ENCODE measurements around the gene LY6G6C. TPM values are rescaled to one million over a fixed set of nuclear protein-coding genes. Genes with fewer than 3 reads are reported as not detected.
"Not testable (repeated sequence)": the region's sequence is repeated elsewhere in the genome, so short reads cannot be mapped to it uniquely, and the experiment has no call there.

Gene LY6G6C
- total RNA-seq, 2 experiments from 2014 or later, result not detected

DNA sequence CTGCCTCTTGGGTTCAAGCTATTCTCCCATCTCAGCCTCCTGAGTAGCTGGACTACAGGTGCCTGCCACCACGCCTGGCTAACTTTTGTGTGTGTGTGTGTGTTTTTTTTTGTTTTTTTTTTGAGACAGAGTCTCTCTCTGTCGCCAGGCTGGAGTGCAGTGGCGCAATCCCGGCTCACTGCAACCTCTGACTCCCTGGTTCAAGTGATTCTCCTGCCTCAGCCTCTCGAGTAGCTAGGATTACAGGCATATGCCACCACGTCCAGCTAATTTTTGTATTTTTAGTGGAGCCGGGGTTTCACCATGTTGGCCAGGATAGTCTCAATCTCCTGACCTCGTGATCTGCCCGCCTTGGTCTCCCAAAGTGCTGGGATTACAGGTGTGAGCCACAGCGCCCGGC is 12.4 kb downstream of the LY6G6C start:
- H3K27ac Mint-ChIP-seq; H3K27me3 Mint-ChIP-seq; H3K36me3 Mint-ChIP-seq (ENCODE audit: low read depth); DNase-seq; H3K9me3 Mint-ChIP-seq; H3K4me3 Mint-ChIP-seq; POLR2A ChIA-PET: not testable (repeated sequence)
- CTCF ChIA-PET, result interaction anchor here (0.7 kb wide), 1 partner anchor 1159 kb away, joined by 3 read pairs; no protein-coding TSS in a partner anchor
- H3K4me1 Mint-ChIP-seq, result peaks cover 26% of the 10 kb centered on the region

- no peaks in the 10 kb centered on the region for H3K36me3 Mint-ChIP-seq (ENCODE audit: low read depth)
- POLR2A ChIA-PET, result no interaction called here
- peaks cover 32% of the 10 kb centered on the region for H3K4me1 Mint-ChIP-seq
- H3K9me3 Mint-ChIP-seq, result no peaks in the 10 kb centered on the region
- peaks cover 6% of the 10 kb centered on the region for H3K27me3 Mint-ChIP-seq
- DNase-seq, result no peak
- H3K27ac Mint-ChIP-seq, result no peak overlapping the region
- no peak overlapping the region for H3K4me3 Mint-ChIP-seq
- CTCF ChIA-PET, result no interaction called here
Observed at GRCh38 chr6:31708224-31708623, 13.3 kb downstream of the LY6G6C start.

DNA sequence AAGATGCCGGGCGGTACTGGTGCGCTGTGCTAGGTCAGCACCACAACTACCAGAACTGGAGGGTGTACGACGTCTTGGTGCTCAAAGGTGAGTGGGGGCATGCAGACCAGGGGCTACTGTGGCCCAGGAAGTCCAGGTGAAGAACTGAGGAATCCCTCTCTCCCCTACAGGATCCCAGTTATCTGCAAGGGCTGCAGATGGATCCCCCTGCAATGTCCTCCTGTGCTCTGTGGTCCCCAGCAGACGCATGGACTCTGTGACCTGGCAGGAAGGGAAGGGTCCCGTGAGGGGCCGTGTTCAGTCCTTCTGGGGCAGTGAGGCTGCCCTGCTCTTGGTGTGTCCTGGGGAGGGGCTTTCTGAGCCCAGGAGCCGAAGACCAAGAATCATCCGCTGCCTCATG is 13.8 kb downstream of the LY6G6C start:
- POLR2A ChIA-PET, result no interaction called here
- no peaks in the 10 kb centered on the region for H3K36me3 Mint-ChIP-seq (ENCODE audit: low read depth)
- no peaks in the 10 kb centered on the region for H3K9me3 Mint-ChIP-seq
- no peak overlapping the region for H3K4me3 Mint-ChIP-seq
- H3K27ac Mint-ChIP-seq, result no peak overlapping the region
- CTCF ChIA-PET, result no interaction called here
- H3K4me1 Mint-ChIP-seq, result peaks cover 33% of the 10 kb centered on the region
- H3K27me3 Mint-ChIP-seq, result peaks cover 2% of the 10 kb centered on the region
- DNase-seq, result no peak

DNA sequence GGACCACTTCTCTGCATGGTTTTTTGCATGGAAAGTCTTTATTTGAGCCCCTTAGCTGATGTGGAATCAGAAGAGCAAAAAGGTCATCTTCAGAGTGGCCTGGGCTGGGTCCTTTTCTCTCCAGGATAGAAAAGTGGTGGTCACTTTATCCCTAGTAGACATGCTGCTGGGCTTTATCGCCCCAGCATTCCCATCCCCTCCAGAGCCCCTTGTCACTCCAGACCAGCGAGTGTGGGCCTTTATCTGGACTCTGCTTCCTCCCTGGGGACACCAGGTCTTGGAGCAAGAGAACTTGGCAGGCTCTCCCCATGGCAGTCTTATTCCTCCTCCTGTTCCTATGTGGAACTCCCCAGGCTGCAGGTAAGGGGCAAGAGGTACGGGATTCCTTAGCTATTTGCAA is 14.9 kb downstream of the LY6G6C start, which contains the start of gene LY6G6F:
Gene LY6G6F, plus strand, starts transcription at position 268 of the 400 bp plus-strand sequence. Its CDS starts 41 bp downstream, at position 309.
- Mint-ChIP-seq H3K4me3 (no peak within 1 kb of the TSS), H3K27ac (no peak within 1 kb of the TSS), H3K36me3 (ENCODE audit: low read depth) (no peaks in the 10 kb centered on the region), H3K4me1 (peaks cover 29% of the 10 kb centered on the region), H3K27me3 (no peaks in the 10 kb centered on the region), H3K9me3 (no peaks in the 10 kb centered on the region)
- DNase-seq, result no peak
- ChIA-PET CTCF (interaction anchor here (1.4 kb wide), 1 partner anchor 32 kb away, joined by 3 read pairs; no protein-coding TSS in a partner anchor), POLR2A (interaction anchor here (0.6 kb wide), 1 partner anchor 121 kb away, joined by 3 read pairs; the partner anchor contains the start of gene HSPA1B)

- CTCF ChIA-PET, result interaction anchor here (1.4 kb wide), 1 partner anchor 32 kb away, joined by 3 read pairs; no protein-coding TSS in a partner anchor
- Mint-ChIP-seq H3K36me3 (ENCODE audit: low read depth) (peaks cover 4% of the 10 kb centered on the region), H3K4me3 (no peak overlapping the region), H3K9me3 (no peaks in the 10 kb centered on the region), H3K4me1 (peaks cover 29% of the 10 kb centered on the region), H3K27ac (no peak overlapping the region), H3K27me3 (no peaks in the 10 kb centered on the region)
- POLR2A ChIA-PET, result no interaction called here
- no peak for DNase-seq
Observed at GRCh38 chr6:31705931-31706330, 15.6 kb downstream of the LY6G6C start.

DNA sequence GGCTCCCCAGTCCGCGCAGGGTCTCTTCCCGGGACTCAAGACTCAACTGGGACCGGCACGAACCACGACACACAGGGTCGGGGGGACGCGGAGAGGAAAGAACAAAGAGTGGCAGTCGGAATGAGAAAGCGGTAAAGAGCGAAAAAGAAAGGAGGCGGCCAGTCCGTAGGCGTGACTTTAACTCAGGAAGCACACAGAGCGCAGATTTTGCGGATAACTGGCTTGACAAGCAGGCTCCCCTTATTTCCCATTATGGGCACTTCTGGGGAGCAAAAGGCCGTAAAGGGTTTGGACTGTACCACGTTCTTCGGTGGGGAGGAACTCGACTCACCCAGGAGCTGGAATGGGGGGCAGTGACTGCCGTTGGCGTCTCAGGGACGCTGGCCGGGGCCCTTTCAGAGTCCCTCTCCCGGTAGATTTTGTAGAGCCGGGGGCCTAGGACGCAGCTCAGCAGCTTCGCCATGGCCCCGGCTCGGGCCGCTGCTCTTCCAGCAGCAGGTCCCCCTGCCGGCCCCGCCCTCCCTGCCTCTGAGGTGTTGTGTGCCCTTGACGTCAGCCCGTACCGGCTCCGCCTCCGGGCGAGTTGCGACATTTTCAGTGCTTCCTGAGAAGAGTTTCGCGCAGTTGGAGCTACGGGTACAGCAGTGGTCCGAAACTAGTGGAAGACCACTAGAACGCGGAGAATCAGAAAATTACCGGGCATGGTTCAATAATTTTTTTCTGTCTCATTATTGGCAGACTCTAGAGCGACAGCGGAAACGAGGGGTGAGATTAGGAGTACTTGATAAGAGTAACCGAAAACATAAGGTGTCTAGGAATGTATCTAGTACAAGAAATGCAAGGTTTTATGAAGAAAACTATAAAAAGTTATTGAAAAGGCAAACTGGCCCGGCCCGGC is 18.5 kb downstream of the LY6G6C start, which contains the start of gene ABHD16A:
Gene ABHD16A, minus strand, starts transcription at position 506 of the 898 bp plus-strand sequence. Its CDS starts 43 bp downstream, at position 463.
- ChIA-PET POLR2A (interaction anchor here (0.7 to 3.7 kb wide), 25 partner anchors 8 to 195 kb away, joined by 3 to 73 read pairs (median 4); partner anchors contain the start of genes BAG6, C6orf47, CLIC1 and CSNK2B), CTCF (interaction anchor here (0.6 to 2.6 kb wide), 11 partner anchors 9 to 249 kb away, joined by 3 to 18 read pairs (median 3); partner anchors contain the start of genes C6orf47, EHMT2 and MSH5)
- Mint-ChIP-seq H3K9me3 (no peaks in the 10 kb centered on the region), H3K4me1 (peaks cover 32% of the 10 kb centered on the region), H3K36me3 (ENCODE audit: low read depth) (peaks cover 14% of the 10 kb centered on the region), H3K4me3 (peak within 1 kb of the TSS; percentile 98), H3K27me3 (no peaks in the 10 kb centered on the region), H3K27ac (peak within 1 kb of the TSS; percentile 95)
- DNase-seq, result peak; percentile 98

DNA sequence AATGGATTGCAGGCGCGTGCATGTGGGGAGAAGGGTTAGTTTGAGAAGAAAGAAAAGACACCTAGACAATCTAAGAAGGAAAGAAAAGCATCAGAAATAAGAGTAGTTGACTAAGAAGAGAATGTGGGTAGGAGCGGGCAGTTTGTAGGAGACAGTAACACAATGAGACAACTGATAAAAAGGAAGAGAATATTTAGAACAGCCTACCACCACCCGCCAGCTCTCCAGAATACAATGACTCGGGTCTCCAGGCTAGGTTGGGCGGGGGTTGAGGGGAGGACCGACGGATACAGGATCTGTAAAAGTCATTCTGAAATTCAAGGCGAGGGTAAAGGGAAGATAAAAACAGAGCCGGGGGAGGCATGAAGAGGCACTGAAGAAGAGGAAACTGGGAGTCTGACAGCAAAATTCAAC is 19.1 kb downstream of the LY6G6C start:
- Mint-ChIP-seq H3K36me3 (ENCODE audit: low read depth) (peaks cover 19% of the 10 kb centered on the region), H3K9me3 (no peaks in the 10 kb centered on the region), H3K27me3 (no peaks in the 10 kb centered on the region), H3K4me1 (peaks cover 38% of the 10 kb centered on the region), H3K4me3 (peak overlapping the region; percentile 98), H3K27ac (peak overlapping the region; percentile 95)
- ChIA-PET CTCF (interaction anchor here (0.6 to 2.6 kb wide), 4 partner anchors 36 to 128 kb away, joined by 3 to 18 read pairs (median 6); partner anchors contain the start of gene MSH5), POLR2A (interaction anchor here (0.7 to 3.7 kb wide), 20 partner anchors 9 to 196 kb away, joined by 3 to 73 read pairs (median 4); partner anchors contain the start of genes BAG6, C6orf47, CLIC1 and CSNK2B)
- DNase-seq, result no peak

- DNase-seq, result no peak
- Mint-ChIP-seq H3K27ac (peak overlapping the region; percentile 95), H3K27me3 (no peaks in the 10 kb centered on the region), H3K9me3 (no peaks in the 10 kb centered on the region), H3K4me1 (peaks cover 42% of the 10 kb centered on the region), H3K36me3 (ENCODE audit: low read depth) (peaks cover 25% of the 10 kb centered on the region), H3K4me3 (peak overlapping the region; percentile 98)
- ChIA-PET CTCF (interaction anchor here (0.6 to 2.6 kb wide), 3 partner anchors 37 to 128 kb away, joined by 3 to 18 read pairs (median 4); partner anchors contain the start of gene MSH5), POLR2A (interaction anchor here (0.7 to 3.7 kb wide), 13 partner anchors 10 to 196 kb away, joined by 3 to 73 read pairs (median 7); partner anchors contain the start of genes BAG6, C6orf47, CLIC1 and CSNK2B)
Observed at GRCh38 chr6:31701666-31702404, 19.7 kb downstream of the LY6G6C start.

DNA sequence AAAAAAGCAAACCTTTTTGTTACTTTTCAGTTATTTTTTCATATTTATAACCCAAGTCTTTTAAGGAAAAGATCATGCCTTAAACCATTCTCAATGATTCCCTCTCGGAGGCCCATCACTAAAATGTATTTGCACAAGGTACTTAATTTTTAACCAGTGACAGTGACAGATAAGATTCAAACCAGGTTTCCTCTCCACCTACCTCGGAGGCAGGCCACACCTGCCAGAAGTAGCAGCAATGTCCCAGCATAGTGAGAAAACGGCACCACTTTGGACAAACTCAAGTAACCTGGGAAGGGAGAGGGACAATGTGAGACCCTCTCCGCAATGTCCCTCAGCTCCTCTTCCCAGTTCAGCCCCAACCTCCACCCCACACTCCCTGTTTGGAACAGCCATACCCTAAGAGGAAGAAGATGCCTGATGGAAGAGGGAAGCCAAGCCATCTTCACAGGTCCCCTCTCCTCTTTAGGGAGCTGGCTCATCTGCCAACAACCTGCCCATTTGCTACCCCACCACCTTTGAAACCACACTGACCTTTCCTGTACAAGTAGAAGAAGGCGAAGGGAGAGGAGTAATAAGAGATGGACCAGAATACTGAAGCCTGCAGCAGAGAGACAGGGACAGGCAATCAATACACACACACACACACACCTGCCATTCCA is 20.7 kb downstream of the LY6G6C start:
- H3K27me3 Mint-ChIP-seq, result no peaks in the 10 kb centered on the region
- ChIA-PET POLR2A (interaction anchor here (1.2 kb wide), 1 partner anchor 17 kb away, joined by 3 read pairs; no protein-coding TSS in a partner anchor), CTCF (interaction anchor here (0.8 kb wide), 1 partner anchor 69 kb away, joined by 3 read pairs; no protein-coding TSS in a partner anchor)
- H3K27ac Mint-ChIP-seq, result peak overlapping the region; percentile 12
- peaks cover 30% of the 10 kb centered on the region for H3K36me3 Mint-ChIP-seq (ENCODE audit: low read depth)
- peak overlapping the region; percentile 98 for H3K4me3 Mint-ChIP-seq
- H3K4me1 Mint-ChIP-seq, result peaks cover 43% of the 10 kb centered on the region
- H3K9me3 Mint-ChIP-seq, result no peaks in the 10 kb centered on the region
- DNase-seq, result no peak

DNA sequence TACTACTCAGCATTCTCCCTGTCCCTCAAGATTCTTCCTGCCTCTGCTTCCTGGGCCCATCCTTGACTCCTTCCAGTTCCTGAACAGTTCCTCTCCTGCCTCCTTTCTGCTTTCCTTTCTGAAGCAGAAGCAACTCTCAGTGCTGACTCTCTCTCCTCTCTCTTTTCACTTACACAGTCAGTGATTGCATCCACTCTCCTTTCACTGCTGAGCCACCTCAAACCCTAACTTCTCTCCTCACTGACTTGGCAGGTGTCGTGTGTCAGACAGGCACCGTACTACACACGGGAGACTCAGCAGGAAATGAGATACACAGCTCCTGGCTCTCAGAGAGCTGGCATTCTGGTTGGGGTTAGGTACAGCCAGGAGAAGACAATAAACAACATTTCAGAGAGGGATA is 24.0 kb downstream of the LY6G6C start:
- H3K4me3 Mint-ChIP-seq, result no peak overlapping the region
- DNase-seq, result no peak
- ChIA-PET POLR2A (interaction anchor here (0.5 kb wide), 1 partner anchor 189 kb away, joined by 3 read pairs; no protein-coding TSS in a partner anchor), CTCF (interaction anchor here (1.4 kb wide), 1 partner anchor 41 kb away, joined by 5 read pairs; no protein-coding TSS in a partner anchor)
- H3K27me3 Mint-ChIP-seq, result no peaks in the 10 kb centered on the region
- H3K4me1 Mint-ChIP-seq, result peaks cover 35% of the 10 kb centered on the region
- H3K36me3 Mint-ChIP-seq (ENCODE audit: low read depth), result peaks cover 53% of the 10 kb centered on the region
- H3K9me3 Mint-ChIP-seq, result no peaks in the 10 kb centered on the region
- peak overlapping the region; percentile 22 for H3K27ac Mint-ChIP-seq

DNA sequence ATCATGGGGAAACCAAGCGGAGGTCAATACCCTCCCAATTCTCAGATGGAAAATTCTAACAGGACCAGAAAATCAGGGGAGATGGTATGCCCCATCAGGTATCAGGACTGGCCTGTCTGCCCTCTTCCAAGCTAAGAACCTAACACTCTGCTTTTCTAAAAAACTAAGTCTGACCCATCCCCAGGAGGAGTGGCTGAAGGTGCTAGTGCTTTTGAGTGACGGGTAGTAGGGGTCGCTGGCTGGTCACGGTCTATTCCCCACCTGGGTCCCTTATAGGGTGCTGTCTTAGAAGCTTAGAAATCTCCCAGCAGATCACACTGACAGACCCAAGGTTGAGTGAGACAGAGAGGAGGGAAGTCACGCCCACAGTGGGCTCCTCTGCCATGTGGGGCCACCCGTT is 28.0 kb downstream of the LY6G6C start:
- peaks cover 55% of the 10 kb centered on the region for H3K36me3 Mint-ChIP-seq (ENCODE audit: low read depth)
- CTCF ChIA-PET, result interaction anchor here (0.9 kb wide), 1 partner anchor 12 kb away, joined by 3 read pairs; no protein-coding TSS in a partner anchor
- POLR2A ChIA-PET, result interaction anchor here (1.9 kb wide), 2 partner anchors 15 to 45 kb away, joined by 4 to 8 read pairs; no protein-coding TSS in a partner anchor

GRCh38 chr6:31692886-31693285 is 28.7 kb downstream of the LY6G6C start:
- no peak overlapping the region for H3K27ac Mint-ChIP-seq
- H3K4me3 Mint-ChIP-seq, result no peak overlapping the region
- POLR2A ChIA-PET, result interaction anchor here (1.3 to 4.1 kb wide), 2 partner anchors 10 to 11 kb away, joined by 3 to 15 read pairs; partner anchors contain the start of gene ABHD16A

More for the DNA sequence above, 28.0 kb downstream of the LY6G6C start:
- no peaks in the 10 kb centered on the region for H3K27me3 Mint-ChIP-seq
- peaks cover 15% of the 10 kb centered on the region for H3K4me1 Mint-ChIP-seq
- no peak for DNase-seq
- H3K27ac Mint-ChIP-seq, result no peak overlapping the region
- H3K9me3 Mint-ChIP-seq, result no peaks in the 10 kb centered on the region
- H3K4me3 Mint-ChIP-seq, result no peak overlapping the region

More at GRCh38 chr6:31692886-31693285, 28.7 kb downstream of the LY6G6C start:
- Mint-ChIP-seq H3K36me3 (ENCODE audit: low read depth) (peaks cover 54% of the 10 kb centered on the region), H3K9me3 (no peaks in the 10 kb centered on the region), H3K4me1 (peaks cover 12% of the 10 kb centered on the region), H3K27me3 (no peaks in the 10 kb centered on the region)
- CTCF ChIA-PET, result no interaction called here
- DNase-seq, result no peak
